Gastrocnemius medialis (tissue), 4 donors: ENCODE data around the gene VPS52. TPM values are rescaled to one million over a fixed set of nuclear protein-coding genes. Genes with fewer than 3 reads are reported as not detected.

Experiments used
- ATAC-seq, 2 donors: fragments of 150-250 bp; one replicate each; pipeline ENCODE4 v1.9.1; 2016
- DNase-seq, 2 donors: peaks; one replicate each; pipeline ENCODE4 v3.0.0-alpha.2; 2019
- H3K27ac ChIP-seq, 4 donors: fragments of 200-600 bp; sonication (generic); 1 replicate in 1 of 4; 2 replicates in 3 of 4; pipeline ENCODE4 v1.5.1; 2016 to 2018; ENCODE audit warnings: mild to moderate bottlenecking in 2 of 4, moderate library complexity in 1 of 4
- H3K27me3 ChIP-seq, 3 donors: fragments of 200-600 bp; sonication (generic) in 2 of 3; 1 replicate in 1 of 3; 2 replicates in 2 of 3; pipeline versions ENCODE4 v1.5.1 to v1.6.0; 2016 to 2019; ENCODE audit warnings: mild to moderate bottlenecking in 1 of 3, moderate library complexity in 1 of 3
- H3K36me3 ChIP-seq, 2 donors: fragments of 200-600 bp; sonication (generic) in 1 of 2; one replicate each; pipeline ENCODE4 v1.5.1; 2017 to 2018
- H3K4me1 ChIP-seq, 2 donors: fragments of 200-600 bp; sonication (generic) in 1 of 2; one replicate each; pipeline ENCODE4 v1.5.1; 2016 to 2017; ENCODE audit warnings: mild to moderate bottlenecking in 2 of 2
- H3K4me3 ChIP-seq, 4 donors: fragments of 200-600 bp; sonication (generic) in 3 of 4; 1 replicate in 1 of 4; 2 replicates in 3 of 4; pipeline ENCODE4 v1.5.1; 2016 to 2019; ENCODE audit warnings: mild to moderate bottlenecking in 2 of 4
- H3K9me3 ChIP-seq, 3 donors: fragments of 200-600 bp; sonication (generic) in 2 of 3; 1 replicate in 1 of 3; 2 replicates in 2 of 3; pipeline ENCODE4 v1.5.1; 2016 to 2019
- POLR2A ChIP-seq, 2 donors: fragments of 450-650 bp; IDR thresholded peaks; one replicate each; pipeline ENCODE4 v1.6.1; 2017; ENCODE audit warnings: antibody characterized with exemption in 2 of 2, mild to moderate bottlenecking in 2 of 2, moderate library complexity in 2 of 2
- in situ Hi-C, 4 donors: fragments of 200-750 bp; cut with MboI; loops; one replicate each; pipeline versions ENCODE4 v1.15.0 to v1.8.0; 2017; ENCODE audit warnings: low sequenced_read_pairs in 4 of 4
- intact Hi-C: fragments of 100-400 bp; cut with DNase I; formaldehyde crosslinking; loops from one replicate; pipeline ENCODE4 v1.15.1; 2023; ENCODE audit warnings: low total_unique reads
- total RNA-seq, 4 donors: library from RNA; depleted of rRNA; stranded (reverse); fragments of >200 nt; gene quantifications; one replicate each; pipeline versions ENCODE4 v1.1.0 to v1.2.3, GENCODE V29; 2016
- TF ChIP-seq, protein P1 (sequence below), 5 experiments: fragments of 450-650 bp in 3 of 5; fragments of 200-600 bp in 2 of 5; sonication (generic) in 2 of 5; IDR thresholded peaks in 4 of 5; conservative IDR thresholded peaks in 1 of 5; 1 replicate in 4 of 5; 2 replicates in 1 of 5; pipeline ENCODE4 v1.5.1; 2016 to 2019; ENCODE audit warnings: antibody characterized with exemption in 5 of 5, mild to moderate bottlenecking in 3 of 5, moderate library complexity in 3 of 5

The VPS52 gene
- total RNA-seq, 4 donors from 2014 or later: 28.7 to 52.8 (median 41.2) TPM

- intact Hi-C loops: loop anchor here (10.0 kb wide), 2 partner anchors 405 to 1145 kb away; partner anchors contain the start of genes AGPAT1 and RNF5
- TF ChIP-seq, protein P1, sequence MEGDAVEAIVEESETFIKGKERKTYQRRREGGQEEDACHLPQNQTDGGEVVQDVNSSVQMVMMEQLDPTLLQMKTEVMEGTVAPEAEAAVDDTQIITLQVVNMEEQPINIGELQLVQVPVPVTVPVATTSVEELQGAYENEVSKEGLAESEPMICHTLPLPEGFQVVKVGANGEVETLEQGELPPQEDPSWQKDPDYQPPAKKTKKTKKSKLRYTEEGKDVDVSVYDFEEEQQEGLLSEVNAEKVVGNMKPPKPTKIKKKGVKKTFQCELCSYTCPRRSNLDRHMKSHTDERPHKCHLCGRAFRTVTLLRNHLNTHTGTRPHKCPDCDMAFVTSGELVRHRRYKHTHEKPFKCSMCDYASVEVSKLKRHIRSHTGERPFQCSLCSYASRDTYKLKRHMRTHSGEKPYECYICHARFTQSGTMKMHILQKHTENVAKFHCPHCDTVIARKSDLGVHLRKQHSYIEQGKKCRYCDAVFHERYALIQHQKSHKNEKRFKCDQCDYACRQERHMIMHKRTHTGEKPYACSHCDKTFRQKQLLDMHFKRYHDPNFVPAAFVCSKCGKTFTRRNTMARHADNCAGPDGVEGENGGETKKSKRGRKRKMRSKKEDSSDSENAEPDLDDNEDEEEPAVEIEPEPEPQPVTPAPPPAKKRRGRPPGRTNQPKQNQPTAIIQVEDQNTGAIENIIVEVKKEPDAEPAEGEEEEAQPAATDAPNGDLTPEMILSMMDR (IDR thresholded peaks at IDR 0.05 in 4 of 5, conservative IDR thresholded peaks at IDR 0.05 in 1 of 5): no peak
- TF ChIP-seq POLR2A (IDR thresholded peaks at IDR 0.05): no peak
- DNase-seq: no peak
- Histone ChIP-seq H3K36me3 (peaks cover 0 to 30% of the 10 kb centered on the region in 2 donors), H3K4me1 (peaks cover 43 to 62% of the 10 kb centered on the region in 2 donors), H3K4me3 (no peak overlapping the region), H3K27me3 (no peaks in the 10 kb centered on the region), H3K27ac (peak overlapping the region; percentile 31 to 84 (median 54)), H3K9me3 (no peaks in the 10 kb centered on the region)
- in situ Hi-C loops: no loop called here
- no peak for ATAC-seq
Observed at GRCh38 chr6:33319939-33320314, 48.3 kb upstream of the VPS52 start.

- H3K36me3 ChIP-seq: peaks cover 0 to 30% of the 10 kb centered on the region in 2 donors
- H3K9me3 ChIP-seq: no peaks in the 10 kb centered on the region
- in situ Hi-C loops: no loop called here
- intact Hi-C loops: loop anchor here (10.0 kb wide), 2 partner anchors 406 to 1144 kb away; partner anchors contain the start of genes AGPAT1 and RNF5
- H3K4me3 ChIP-seq: peak overlapping the region; percentile 56 to 70 (median 64)
- peak overlapping the region; percentile 82 to 93 (median 90) for H3K27ac ChIP-seq
- TF ChIP-seq, protein P1 (IDR thresholded peaks at IDR 0.05 in 4 of 5, conservative IDR thresholded peaks at IDR 0.05 in 1 of 5): no peak
- no peak for TF ChIP-seq POLR2A (IDR thresholded peaks at IDR 0.05)
- ATAC-seq (no peak), DNase-seq (no peak)
- H3K4me1 ChIP-seq: peaks cover 37 to 63% of the 10 kb centered on the region in 2 donors
- H3K27me3 ChIP-seq: no peaks in the 10 kb centered on the region
Observed at GRCh38 chr6:33318426-33319073, 46.9 kb upstream of the VPS52 start.

DNA sequence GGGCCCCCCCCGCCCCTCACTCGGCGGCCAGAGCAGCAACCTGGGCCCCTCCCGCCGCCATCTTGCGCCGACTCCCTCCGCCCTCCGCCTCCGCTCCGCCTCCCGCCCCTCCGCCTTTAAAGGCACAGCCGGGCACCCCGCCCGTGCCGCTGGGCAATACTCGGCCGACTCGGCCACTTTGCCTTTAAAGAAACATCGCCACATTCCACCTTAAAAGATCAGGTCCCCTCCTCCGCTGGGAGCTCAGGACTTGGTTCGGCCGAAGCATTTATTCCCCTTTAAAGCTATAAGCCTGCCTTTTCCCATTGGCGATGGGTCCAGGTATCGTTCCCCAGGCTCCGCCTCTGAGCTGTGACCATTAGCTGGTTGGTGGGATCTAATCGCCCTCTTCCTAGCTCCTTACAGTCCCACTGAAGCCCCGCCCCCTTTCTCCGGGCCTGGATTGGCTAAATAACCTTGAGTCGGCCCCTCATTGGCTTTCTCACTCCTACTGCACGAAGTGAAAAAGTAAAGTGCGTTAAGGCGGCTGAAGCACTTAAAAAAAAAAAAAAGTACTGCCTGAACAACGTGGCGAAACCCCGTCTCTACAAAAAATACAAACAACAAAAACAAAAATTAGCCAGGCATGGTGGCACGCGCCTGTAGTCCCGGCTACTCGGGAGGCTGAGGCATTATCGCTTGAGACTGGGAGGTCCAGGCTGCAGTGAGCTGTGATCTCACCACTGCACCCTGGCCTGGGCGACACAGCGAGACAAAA is 46.2 kb upstream of the VPS52 start, which contains the start of gene ZBTB22:
Gene ZBTB22, minus strand, starts transcription at position 76 of the 757 bp plus-strand sequence. CDS start 828 bp downstream, outside the sequence.
- Histone ChIP-seq H3K4me3 (peak within 1 kb of the TSS; percentile 56 to 70 (median 64)), H3K36me3 (peaks cover 0 to 30% of the 10 kb centered on the region in 2 donors), H3K27me3 (no peaks in the 10 kb centered on the region), H3K4me1 (peaks cover 36 to 66% of the 10 kb centered on the region in 2 donors), H3K9me3 (no peaks in the 10 kb centered on the region), H3K27ac (peak within 1 kb of the TSS; percentile 82 to 93 (median 90))
- DNase-seq: peak; percentile 99 to 100
- peak in 1 of 2 donors; percentile 56 for TF ChIP-seq POLR2A (IDR thresholded peaks at IDR 0.05)
- TF ChIP-seq, protein P1 (IDR thresholded peaks at IDR 0.05 in 4 of 5, conservative IDR thresholded peaks at IDR 0.05 in 1 of 5): peak in 1 of 5 experiments; percentile 24
- intact Hi-C loops (loop anchor here (1.0 to 10.0 kb wide), 4 partner anchors 19 to 1143 kb away; partner anchors contain the start of genes AGPAT1, BRD2 and RNF5), in situ Hi-C loops (no loop called here)
- ATAC-seq: peak; percentile 84 to 90

DNA sequence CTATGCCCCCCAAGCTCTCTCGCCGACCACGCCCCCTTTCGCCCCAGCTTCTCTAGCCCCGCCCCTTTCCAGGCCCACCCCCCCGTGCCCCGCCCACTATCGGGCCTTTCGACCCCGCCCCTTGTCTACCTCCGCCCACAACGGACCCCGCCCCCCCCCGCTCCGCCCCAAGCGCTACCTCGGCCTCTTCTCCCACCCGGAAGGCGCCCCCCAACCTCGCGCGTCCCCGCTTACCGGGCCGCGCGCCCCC is 45.7 kb upstream of the VPS52 start:
- Histone ChIP-seq H3K36me3 (peaks cover 0 to 30% of the 10 kb centered on the region in 2 donors), H3K27me3 (no peaks in the 10 kb centered on the region), H3K4me1 (peaks cover 40 to 71% of the 10 kb centered on the region in 2 donors), H3K27ac (peak overlapping the region; percentile 82 to 93 (median 90)), H3K4me3 (peak overlapping the region; percentile 56 to 70 (median 64)), H3K9me3 (no peaks in the 10 kb centered on the region)
- intact Hi-C loops: loop anchor here (1.0 to 10.0 kb wide), 4 partner anchors 18 to 1143 kb away; partner anchors contain the start of genes AGPAT1, BRD2 and RNF5
- TF ChIP-seq, protein P1 (IDR thresholded peaks at IDR 0.05 in 4 of 5, conservative IDR thresholded peaks at IDR 0.05 in 1 of 5): no peak
- TF ChIP-seq POLR2A (IDR thresholded peaks at IDR 0.05): no peak
- peak; percentile 35 to 48 for DNase-seq
- ATAC-seq: no peak
- in situ Hi-C loops: no loop called here
